Measurements from ENCODE around the gene PLEKHN1. TPM values are rescaled to one million over a fixed set of nuclear protein-coding genes. Genes with fewer than 3 reads are reported as not detected.
A peak's percentile ranks its signal among the peaks of the same experiment; 100 is the strongest.
"Not testable (repeated sequence)": the region's sequence is repeated elsewhere in the genome, so short reads cannot be mapped to it uniquely, and the experiment has no call there.

The PLEKHN1 gene
- total RNA-seq, 6 experiments from 2014 or later, result 0.11 to 2.4 (median 0.26) TPM; not detected in 1

DNA sequence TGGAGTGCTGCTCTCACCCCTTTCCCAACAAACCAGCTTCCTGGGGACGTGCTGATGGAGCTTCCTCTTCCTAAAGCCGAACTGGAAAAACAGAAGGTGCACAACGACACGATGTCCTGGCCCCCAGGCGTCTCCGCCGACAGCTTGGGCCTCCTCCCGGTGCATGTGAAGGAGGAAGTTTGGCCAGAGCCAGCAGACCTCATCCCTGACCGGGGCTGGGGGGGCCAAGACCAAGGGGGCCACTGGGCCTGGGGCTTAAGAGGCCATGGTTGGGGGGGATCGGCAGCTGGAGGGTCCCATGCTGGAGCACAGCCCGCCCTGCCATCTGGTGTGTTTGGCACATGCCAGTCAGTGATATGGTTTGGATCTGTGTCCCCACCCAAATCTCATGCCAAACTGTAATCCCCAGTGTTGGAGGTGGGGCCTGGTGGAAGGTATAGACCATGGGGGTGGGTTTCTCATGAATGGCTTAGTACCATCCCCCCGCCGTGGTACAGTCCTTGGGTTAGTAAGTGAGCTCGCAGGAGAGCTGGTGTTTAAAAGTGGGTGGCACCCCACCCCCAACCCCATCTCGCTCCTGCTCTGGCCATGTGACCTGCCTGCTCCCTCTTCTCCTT is 27.2 kb downstream of the PLEKHN1 start:
- 76% methylated on average over 10 of the region's 15 CpGs for WGBS (ENCODE audit: insufficient coverage, low coverage, low lambda C conversion rate, missing lambda C conversion rate)
- H3K4me1 ChIP-seq, result peaks cover 0 to 4% (median 0%) of the 10 kb centered on the region in 4 donors
- DNase-seq (no peak), ATAC-seq (no peak)
- H3K4me3 ChIP-seq, result no peak overlapping the region
- peaks cover 6 to 12% of the 10 kb centered on the region in 2 donors for H3K27me3 ChIP-seq
- TF ChIP-seq, protein P1, sequence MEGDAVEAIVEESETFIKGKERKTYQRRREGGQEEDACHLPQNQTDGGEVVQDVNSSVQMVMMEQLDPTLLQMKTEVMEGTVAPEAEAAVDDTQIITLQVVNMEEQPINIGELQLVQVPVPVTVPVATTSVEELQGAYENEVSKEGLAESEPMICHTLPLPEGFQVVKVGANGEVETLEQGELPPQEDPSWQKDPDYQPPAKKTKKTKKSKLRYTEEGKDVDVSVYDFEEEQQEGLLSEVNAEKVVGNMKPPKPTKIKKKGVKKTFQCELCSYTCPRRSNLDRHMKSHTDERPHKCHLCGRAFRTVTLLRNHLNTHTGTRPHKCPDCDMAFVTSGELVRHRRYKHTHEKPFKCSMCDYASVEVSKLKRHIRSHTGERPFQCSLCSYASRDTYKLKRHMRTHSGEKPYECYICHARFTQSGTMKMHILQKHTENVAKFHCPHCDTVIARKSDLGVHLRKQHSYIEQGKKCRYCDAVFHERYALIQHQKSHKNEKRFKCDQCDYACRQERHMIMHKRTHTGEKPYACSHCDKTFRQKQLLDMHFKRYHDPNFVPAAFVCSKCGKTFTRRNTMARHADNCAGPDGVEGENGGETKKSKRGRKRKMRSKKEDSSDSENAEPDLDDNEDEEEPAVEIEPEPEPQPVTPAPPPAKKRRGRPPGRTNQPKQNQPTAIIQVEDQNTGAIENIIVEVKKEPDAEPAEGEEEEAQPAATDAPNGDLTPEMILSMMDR (IDR thresholded peaks at IDR 0.05), result no peak
- TF ChIP-seq POLR2A (IDR thresholded peaks at IDR 0.05), result no peak
- intact Hi-C loops (cut with DNase I), result no loop called here
- H3K27ac ChIP-seq, result no peak overlapping the region
- no peaks in the 10 kb centered on the region for H3K9me3 ChIP-seq
- H3K36me3 ChIP-seq, result no peaks in the 10 kb centered on the region

DNA sequence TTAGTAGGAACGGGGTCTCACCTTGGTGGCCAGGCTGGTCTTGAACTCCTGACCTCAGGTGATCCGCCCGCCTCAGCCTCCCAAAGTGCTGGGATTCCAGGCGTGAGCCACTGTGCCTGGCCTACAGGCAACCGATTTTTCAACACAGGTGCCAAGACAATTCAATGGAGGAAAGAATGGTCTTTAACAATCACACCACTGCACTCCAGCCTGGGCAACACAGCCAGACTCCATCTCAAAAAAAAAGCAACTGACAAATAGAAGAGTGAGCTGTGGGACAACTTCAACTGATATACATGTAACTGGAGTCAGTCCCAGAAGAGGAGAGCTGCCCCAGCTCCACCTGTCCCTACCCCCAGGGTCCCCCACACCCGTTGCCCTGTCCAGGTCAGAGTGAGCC is 28.3 kb downstream of the PLEKHN1 start:
- not testable (repeated sequence) for H3K9me3 ChIP-seq
- WGBS (ENCODE audit: insufficient coverage, low coverage, low lambda C conversion rate, missing lambda C conversion rate), result 92% methylated on average over 4 of the region's 6 CpGs
- H3K27me3 ChIP-seq, result peaks cover 6 to 14% of the 10 kb centered on the region in 2 donors

GRCh38 chr1:995665-996633 is 29.7 kb downstream of the PLEKHN1 start:
- no peak for TF ChIP-seq POLR2A (IDR thresholded peaks at IDR 0.05)
- TF ChIP-seq, protein P1 (IDR thresholded peaks at IDR 0.05), result no peak
- ATAC-seq, result no peak
- Histone ChIP-seq H3K27ac (no peak overlapping the region), H3K4me1 (peaks cover 0 to 26% (median 0%) of the 10 kb centered on the region in 4 donors), H3K27me3 (peaks cover 6 to 14% of the 10 kb centered on the region in 2 donors), H3K9me3 (no peaks in the 10 kb centered on the region), H3K36me3 (no peaks in the 10 kb centered on the region), H3K4me3 (no peak overlapping the region)
- DNase-seq, result peak in 1 of 3 donors; percentile 46
- 18% methylated on average over 10 of the region's 30 CpGs for WGBS (ENCODE audit: insufficient coverage, low coverage, low lambda C conversion rate, missing lambda C conversion rate)
- intact Hi-C loops (cut with DNase I), result no loop called here

More for the DNA sequence above, 28.3 kb downstream of the PLEKHN1 start:
- H3K4me1 ChIP-seq, result peaks cover 0 to 12% (median 0%) of the 10 kb centered on the region in 4 donors
- ATAC-seq; DNase-seq; H3K4me3 ChIP-seq; H3K36me3 ChIP-seq; intact Hi-C loops (cut with DNase I); H3K27ac ChIP-seq: not testable (repeated sequence)

DNA sequence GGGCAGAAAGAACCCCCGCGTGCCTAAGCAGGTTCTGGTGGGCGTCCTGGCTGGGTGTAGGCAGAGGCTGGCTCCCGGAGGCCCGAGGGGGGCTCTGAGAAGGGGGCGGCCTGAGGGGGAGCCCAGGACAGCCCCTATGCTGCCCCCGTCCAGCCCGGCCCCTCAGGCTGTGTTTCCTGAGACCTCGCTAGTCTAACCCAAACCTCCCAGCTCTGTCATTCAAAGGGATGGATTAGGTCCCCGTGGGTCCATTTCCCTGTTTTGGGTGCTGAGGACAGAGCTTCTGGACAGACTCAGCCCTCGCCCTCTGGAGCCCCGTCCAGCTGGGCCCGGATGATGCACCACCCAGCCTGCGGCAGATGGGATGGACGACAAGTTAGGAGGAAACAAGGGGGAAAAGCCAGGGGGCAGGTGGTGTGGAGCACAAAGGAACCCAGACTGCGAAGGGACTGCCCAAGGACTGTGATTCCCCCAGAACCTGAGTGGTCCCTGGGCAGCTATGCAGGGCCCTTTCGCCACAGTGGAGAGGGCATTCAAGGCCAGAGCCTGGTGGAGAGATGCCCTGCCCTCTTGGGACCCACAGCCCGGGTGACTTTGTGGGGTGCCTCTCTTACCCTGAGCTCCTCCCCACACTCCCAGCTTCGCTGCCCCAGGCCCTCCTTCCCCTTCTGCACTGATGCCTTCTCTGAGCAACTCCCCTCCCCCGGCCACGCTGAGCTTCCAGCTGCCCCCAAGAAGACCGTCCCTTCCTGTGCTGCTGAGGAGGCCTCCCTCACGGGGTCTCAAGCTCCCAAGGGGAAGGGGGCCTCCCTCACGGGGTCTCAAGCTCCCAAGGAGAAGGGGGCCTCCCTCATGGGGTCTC is 30.8 kb downstream of the PLEKHN1 start:
- DNase-seq (no peak), ATAC-seq (no peak)
- TF ChIP-seq POLR2A (IDR thresholded peaks at IDR 0.05), result no peak
- TF ChIP-seq, protein P1 (IDR thresholded peaks at IDR 0.05), result no peak
- WGBS (ENCODE audit: insufficient coverage, low coverage, low lambda C conversion rate, missing lambda C conversion rate), result 35% methylated on average over 6 of the region's 24 CpGs
- Histone ChIP-seq H3K27me3 (peaks cover 6 to 14% of the 10 kb centered on the region in 2 donors), H3K4me1 (peaks cover 0 to 34% (median 0%) of the 10 kb centered on the region in 4 donors), H3K4me3 (no peak overlapping the region), H3K9me3 (no peaks in the 10 kb centered on the region), H3K36me3 (no peaks in the 10 kb centered on the region), H3K27ac (no peak overlapping the region)
- intact Hi-C loops (cut with DNase I), result no loop called here

Measured in right lobe of liver (tissue), 6 donors.